ENCODE results near the gene MRPL14. TPM values are rescaled to one million over a fixed set of nuclear protein-coding genes. Genes with fewer than 3 reads are reported as not detected.
"Not testable (repeated sequence)": the region's sequence is repeated elsewhere in the genome, so short reads cannot be mapped to it uniquely, and the experiment has no call there.

Gene MRPL14
- total RNA-seq, 2 donors from 2014 or later: 44.1 to 45.9 TPM

GRCh38 chr6:44093750-44094402 lies 33.4 kb downstream of the MRPL14 start:
- Histone ChIP-seq H3K27me3 (no peaks in the 10 kb centered on the region), H3K9me3 (no peaks in the 10 kb centered on the region), H3K27ac (no peak overlapping the region), H3K36me3 (no peaks in the 10 kb centered on the region), H3K4me1 (no peaks in the 10 kb centered on the region), H3K4me3 (no peak overlapping the region)
- TF ChIP-seq, protein P1, sequence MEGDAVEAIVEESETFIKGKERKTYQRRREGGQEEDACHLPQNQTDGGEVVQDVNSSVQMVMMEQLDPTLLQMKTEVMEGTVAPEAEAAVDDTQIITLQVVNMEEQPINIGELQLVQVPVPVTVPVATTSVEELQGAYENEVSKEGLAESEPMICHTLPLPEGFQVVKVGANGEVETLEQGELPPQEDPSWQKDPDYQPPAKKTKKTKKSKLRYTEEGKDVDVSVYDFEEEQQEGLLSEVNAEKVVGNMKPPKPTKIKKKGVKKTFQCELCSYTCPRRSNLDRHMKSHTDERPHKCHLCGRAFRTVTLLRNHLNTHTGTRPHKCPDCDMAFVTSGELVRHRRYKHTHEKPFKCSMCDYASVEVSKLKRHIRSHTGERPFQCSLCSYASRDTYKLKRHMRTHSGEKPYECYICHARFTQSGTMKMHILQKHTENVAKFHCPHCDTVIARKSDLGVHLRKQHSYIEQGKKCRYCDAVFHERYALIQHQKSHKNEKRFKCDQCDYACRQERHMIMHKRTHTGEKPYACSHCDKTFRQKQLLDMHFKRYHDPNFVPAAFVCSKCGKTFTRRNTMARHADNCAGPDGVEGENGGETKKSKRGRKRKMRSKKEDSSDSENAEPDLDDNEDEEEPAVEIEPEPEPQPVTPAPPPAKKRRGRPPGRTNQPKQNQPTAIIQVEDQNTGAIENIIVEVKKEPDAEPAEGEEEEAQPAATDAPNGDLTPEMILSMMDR (IDR thresholded peaks at IDR 0.05): no peak
- no peak for DNase-seq (ENCODE audit: low spot score)

- Histone ChIP-seq H3K36me3 (no peaks in the 10 kb centered on the region), H3K4me3 (no peak overlapping the region), H3K27ac (no peak overlapping the region), H3K27me3 (no peaks in the 10 kb centered on the region), H3K9me3 (no peaks in the 10 kb centered on the region), H3K4me1 (no peaks in the 10 kb centered on the region)
- no peak for DNase-seq (ENCODE audit: low spot score)
- TF ChIP-seq, protein P1 (IDR thresholded peaks at IDR 0.05): no peak
These were observed 34.2 kb downstream of the MRPL14 start for GRCh38 chr6:44093066-44093465.

- H3K4me3 ChIP-seq: no peak overlapping the region
- H3K4me1 ChIP-seq: peaks cover 0 to 3% of the 10 kb centered on the region in 2 donors
- no peaks in the 10 kb centered on the region for H3K36me3 ChIP-seq
- no peak overlapping the region for H3K27ac ChIP-seq
- no peaks in the 10 kb centered on the region for H3K9me3 ChIP-seq
- no peak for DNase-seq (ENCODE audit: low spot score)
- H3K27me3 ChIP-seq: no peaks in the 10 kb centered on the region
- TF ChIP-seq, protein P1 (IDR thresholded peaks at IDR 0.05): no peak
These were observed 35.0 kb downstream of the MRPL14 start for GRCh38 chr6:44091981-44092884.

DNA sequence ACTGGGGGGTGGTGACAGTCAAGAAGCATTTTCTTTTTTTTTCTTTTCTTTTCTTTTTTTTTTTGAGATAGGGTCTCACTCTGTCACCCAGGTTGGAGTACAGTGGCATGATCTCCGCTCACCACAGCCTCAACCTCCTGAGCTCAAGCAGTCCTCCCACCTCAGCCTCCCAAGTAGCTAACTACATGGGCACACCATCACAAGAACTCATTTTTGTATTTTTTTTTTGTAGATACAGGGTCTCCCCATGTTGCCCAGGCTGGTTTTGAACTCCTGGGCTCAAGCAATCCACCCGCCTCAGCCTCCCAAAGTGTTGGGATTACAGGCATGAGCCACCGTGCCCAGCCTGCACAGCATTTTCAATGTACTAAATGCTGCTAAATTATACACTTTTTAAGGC lies 35.9 kb downstream of the MRPL14 start:
- H3K36me3 ChIP-seq; H3K27me3 ChIP-seq; DNase-seq (ENCODE audit: low spot score); H3K9me3 ChIP-seq; H3K27ac ChIP-seq; H3K4me3 ChIP-seq; H3K4me1 ChIP-seq: not testable (repeated sequence)

- no peak for DNase-seq (ENCODE audit: low spot score)
- TF ChIP-seq, protein P1 (IDR thresholded peaks at IDR 0.05): no peak
- no peaks in the 10 kb centered on the region for H3K27me3 ChIP-seq
- no peaks in the 10 kb centered on the region for H3K36me3 ChIP-seq
- H3K4me1 ChIP-seq: peaks cover 0 to 10% of the 10 kb centered on the region in 2 donors
- H3K4me3 ChIP-seq: no peak overlapping the region
- no peaks in the 10 kb centered on the region for H3K9me3 ChIP-seq
- no peak overlapping the region for H3K27ac ChIP-seq
These were observed 36.8 kb downstream of the MRPL14 start for GRCh38 chr6:44090465-44090864.

GRCh38 chr6:44088827-44089590 lies 38.2 kb downstream of the MRPL14 start:
- Histone ChIP-seq H3K9me3 (no peaks in the 10 kb centered on the region), H3K4me3 (no peak overlapping the region), H3K36me3 (no peaks in the 10 kb centered on the region), H3K27ac (no peak overlapping the region), H3K4me1 (peaks cover 0 to 10% of the 10 kb centered on the region in 2 donors), H3K27me3 (no peaks in the 10 kb centered on the region)
- TF ChIP-seq, protein P1 (IDR thresholded peaks at IDR 0.05): no peak
- no peak for DNase-seq (ENCODE audit: low spot score)
